ENCODE measurements around the gene SUPT4H1.
A peak's percentile ranks its signal among the peaks of the same experiment; 100 is the strongest.
"Not testable (repeated sequence)": the region's sequence is repeated elsewhere in the genome, so short reads cannot be mapped to it uniquely, and the experiment has no call there.

SUPT4H1 gene

GRCh38 chr17:58362368-58363014, 10.5 kb upstream of the SUPT4H1 start:
- no peak for DNase-seq

GRCh38 chr17:58360296-58361063, 8.5 kb upstream of the SUPT4H1 start:
- no peak for DNase-seq

GRCh38 chr17:58358408-58359172, 6.6 kb upstream of the SUPT4H1 start:
- no peak for DNase-seq

GRCh38 chr17:58357312-58358297, 5.6 kb upstream of the SUPT4H1 start:
- no peak for DNase-seq

GRCh38 chr17:58356231-58356630, 4.2 kb upstream of the SUPT4H1 start:
- DNase-seq = no peak

GRCh38 chr17:58354541-58355216, 2.7 kb upstream of the SUPT4H1 start:
- DNase-seq = no peak

- no peak for DNase-seq
Observed at GRCh38 chr17:58353389-58353825, 1.4 kb upstream of the SUPT4H1 start.

- DNase-seq = peak; percentile 19 to 33
Observed at GRCh38 chr17:58352596-58353388, 791 bp upstream of the SUPT4H1 start.

- DNase-seq = no peak
Observed at GRCh38 chr17:58351182-58351581, 819 bp downstream of the SUPT4H1 start.

GRCh38 chr17:58348038-58348437, 4.0 kb downstream of the SUPT4H1 start:
- no peak for DNase-seq

- no peak for DNase-seq
Observed at GRCh38 chr17:58345500-58345899, 6.5 kb downstream of the SUPT4H1 start.

GRCh38 chr17:58344791-58345157, 7.2 kb downstream of the SUPT4H1 start:
- no peak for DNase-seq

- no peak for DNase-seq
Observed at GRCh38 chr17:58344047-58344790, 7.8 kb downstream of the SUPT4H1 start.

- DNase-seq = no peak
Observed at GRCh38 chr17:58343131-58343530, 8.9 kb downstream of the SUPT4H1 start.

GRCh38 chr17:58341861-58342475, 10.0 kb downstream of the SUPT4H1 start:
- no peak for DNase-seq

- not testable (repeated sequence) for DNase-seq
Observed at GRCh38 chr17:58341136-58341860, 10.7 kb downstream of the SUPT4H1 start.

GRCh38 chr17:58340405-58340876, 11.6 kb downstream of the SUPT4H1 start:
- no peak for DNase-seq

GRCh38 chr17:58339755-58340404, 12.1 kb downstream of the SUPT4H1 start:
- no peak for DNase-seq
